H1 (cell line): ENCODE results near the gene HEXIM2. TPM values are rescaled to one million over a fixed set of nuclear protein-coding genes. Genes with fewer than 3 reads are reported as not detected.

Experiments
- CTCF ChIA-PET: fragments of 300-600 bp; sonication (Branson Sonifier 250); formaldehyde crosslinking; loops from one replicate; lab custom pipeline; 2021; ENCODE audit not compliant: partially characterized antibody; lab: Charles Lee
- POLR2A ChIA-PET: fragments of 300-600 bp; sonication (Branson Sonifier 250); formaldehyde crosslinking; loops from one replicate; lab custom pipeline; 2021; ENCODE audit warnings: inconsistent platforms; ENCODE audit not compliant: partially characterized antibody; lab: Charles Lee
- DNase-seq, 2 experiments: peaks; one replicate each; pipeline versions ENCODE4 v3.0.0 to v3.0.0-alpha.2; 2010 to 2022; ENCODE audit warnings: low spot score in 2 of 2, low read depth in 1 of 2, mixed read lengths in 1 of 2
- FAIRE-seq: peaks from 2 replicates; lab custom pipeline; 2011; peaks lifted over from hg19 to GRCh38; lab: Jason Lieb, UNC
- H2AFZ ChIP-seq: 2 replicates; pipeline ENCODE4 v1.8.1; 2012; ENCODE audit warnings: low read length, inconsistent platforms
- H2AK5ac ChIP-seq: 2 replicates; pipeline ENCODE4 v1.6.1; 2013; ENCODE audit warnings: low read depth, low read length
- H2BK120ac ChIP-seq: replicated peaks from 2 replicates; pipeline ENCODE3; 2013; ENCODE audit warnings: low read depth, low read length, inconsistent platforms
- H2BK12ac ChIP-seq: 2 replicates; pipeline ENCODE4 v1.6.1; 2013; ENCODE audit warnings: low read depth, low read length
- H2BK15ac ChIP-seq: 2 replicates; pipeline ENCODE4 v1.6.1; 2013; ENCODE audit warnings: low read length
- H2BK20ac ChIP-seq: 2 replicates; pipeline ENCODE4 v1.6.1; 2013; ENCODE audit warnings: low read length
- H2BK5ac ChIP-seq: 2 replicates; pipeline ENCODE4 v1.6.1; 2013; ENCODE audit warnings: low read depth, low read length
- H3K14ac ChIP-seq: 2 replicates; pipeline ENCODE4 v1.6.1; 2013; ENCODE audit warnings: inconsistent platforms; ENCODE audit not compliant: insufficient read length
- H3K18ac ChIP-seq: 2 replicates; pipeline ENCODE4 v1.6.1; 2013; ENCODE audit warnings: low read length; ENCODE audit errors: extremely low read depth
- H3K23ac ChIP-seq: 2 replicates; pipeline ENCODE4 v1.6.1; 2013; ENCODE audit warnings: inconsistent platforms; ENCODE audit not compliant: insufficient read length
- H3K23me2 ChIP-seq: 2 replicates; pipeline ENCODE4 v1.6.1; 2013; ENCODE audit warnings: low read depth, low read length
- H3K27ac ChIP-seq: 2 replicates; pipeline ENCODE4 v1.6.1; 2011; ENCODE audit warnings: low read depth, low read length, inconsistent platforms
- H3K27me3 ChIP-seq, 4 experiments: replicated peaks in 1 of 4; 1 replicate in 1 of 4; 2 replicates in 3 of 4; pipeline versions ENCODE4 v1.6.1 to v1.8.1; 2011 to 2013; ENCODE audit warnings: low read length in 3 of 4, mild to moderate bottlenecking in 3 of 4, inconsistent platforms in 2 of 4, mixed read lengths in 2 of 4, moderate library complexity in 1 of 4; ENCODE audit not compliant: control insufficient read depth in 3 of 4, insufficient read depth in 3 of 4; ENCODE audit errors: extremely low read depth in 1 of 4
- H3K36me3 ChIP-seq, 4 experiments: 2 replicates each; pipeline versions ENCODE4 v1.6.1 to v1.8.1; 2011 to 2013; ENCODE audit warnings: mild to moderate bottlenecking in 4 of 4, low read length in 3 of 4, moderate library complexity in 2 of 4, control low read depth in 1 of 4, inconsistent platforms in 1 of 4; ENCODE audit not compliant: insufficient read depth in 4 of 4, control insufficient read depth in 2 of 4
- H3K4ac ChIP-seq: replicated peaks from 2 replicates; pipeline ENCODE3; 2013; ENCODE audit warnings: low read length, low read depth, mixed read lengths, inconsistent platforms; ENCODE audit not compliant: insufficient read length
- H3K4me1 ChIP-seq, 4 experiments: replicated peaks in 1 of 4; 1 replicate in 1 of 4; 2 replicates in 3 of 4; pipeline versions ENCODE4 v1.6.1 to v1.8.1; 2011 to 2013; ENCODE audit warnings: low read length in 3 of 4, inconsistent platforms in 2 of 4, mixed read lengths in 1 of 4; ENCODE audit not compliant: insufficient read depth in 4 of 4, control insufficient read depth in 3 of 4
- H3K4me2 ChIP-seq, 2 experiments: 2 replicates each; pipeline versions ENCODE4 v1.6.1 to v1.8.1; 2011 to 2013; ENCODE audit warnings: low read depth in 2 of 2, low read length in 2 of 2, control low read depth in 1 of 2, inconsistent platforms in 1 of 2, mild to moderate bottlenecking in 1 of 2; ENCODE audit not compliant: insufficient read depth in 1 of 2
- H3K4me3 ChIP-seq, 4 experiments: fragments of 200-600, 300-600 bp in 1 of 4; sonication (generic), shearing (Covaris generic), sonication (Bioruptor Twin) in 1 of 4; 2 replicates each; pipeline versions ENCODE4 v1.5.1 to v1.8.1; 2011 to 2016; ENCODE audit warnings: low read length in 4 of 4, low read depth in 3 of 4, control low read depth in 2 of 4, inconsistent platforms in 2 of 4, mild to moderate bottlenecking in 2 of 4, mixed read lengths in 1 of 4, moderate library complexity in 1 of 4; ENCODE audit not compliant: insufficient read depth in 2 of 4; ENCODE audit errors: extremely low read depth in 1 of 4
- H3K56ac ChIP-seq: replicated peaks from 2 replicates; pipeline ENCODE3; 2013; ENCODE audit warnings: low read depth, mild to moderate bottlenecking, mixed read lengths, low read length, inconsistent platforms; ENCODE audit not compliant: insufficient read length
- H3K79me1 ChIP-seq: 2 replicates; pipeline ENCODE4 v1.6.1; 2013; ENCODE audit warnings: low read depth, low read length, control low read depth
- H3K79me2 ChIP-seq, 2 experiments: 2 replicates each; pipeline versions ENCODE4 v1.6.1 to v1.8.1; 2012 to 2013; ENCODE audit warnings: low read length in 2 of 2, mild to moderate bottlenecking in 2 of 2, inconsistent platforms in 1 of 2; ENCODE audit not compliant: insufficient read depth in 2 of 2, control insufficient read depth in 1 of 2
- H3K9ac ChIP-seq, 4 experiments: replicated peaks in 1 of 4; 1 replicate in 1 of 4; 2 replicates in 3 of 4; pipeline versions ENCODE4 v1.6.1 to v1.8.1; 2011 to 2013; ENCODE audit warnings: low read depth in 3 of 4, low read length in 3 of 4, control low read depth in 2 of 4, mild to moderate bottlenecking in 2 of 4, moderate library complexity in 2 of 4, inconsistent platforms in 1 of 4; ENCODE audit errors: extremely low read depth in 1 of 4
- H3K9me3 ChIP-seq, 2 experiments: 2 replicates each; pipeline versions ENCODE4 v1.6.1 to v1.8.1; 2012 to 2013; ENCODE audit warnings: mild to moderate bottlenecking in 2 of 2, moderate library complexity in 2 of 2, control low read depth in 1 of 2, inconsistent platforms in 1 of 2, low read depth in 1 of 2, low read length in 1 of 2, mixed read lengths in 1 of 2; ENCODE audit not compliant: insufficient read depth in 2 of 2
- H4K20me1 ChIP-seq, 2 experiments: replicated peaks in 1 of 2; 2 replicates each; pipeline versions ENCODE3 to v1.8.1; 2011 to 2013; ENCODE audit warnings: inconsistent platforms in 2 of 2, low read length in 2 of 2, mild to moderate bottlenecking in 1 of 2; ENCODE audit not compliant: insufficient read depth in 2 of 2, control insufficient read depth in 1 of 2
- H4K5ac ChIP-seq: 2 replicates; pipeline ENCODE4 v1.6.1; 2013; ENCODE audit warnings: low read length, low read depth, mixed read lengths, inconsistent platforms; ENCODE audit not compliant: insufficient read length
- H4K8ac ChIP-seq: 2 replicates; pipeline ENCODE4 v1.8.0; 2013; ENCODE audit warnings: mild to moderate bottlenecking, moderate library complexity, low read length, inconsistent platforms; ENCODE audit not compliant: insufficient read depth; ENCODE audit errors: extremely low read depth
- H4K91ac ChIP-seq: replicated peaks from 2 replicates; pipeline ENCODE3; 2013; ENCODE audit warnings: low read length, mixed read lengths, inconsistent platforms; ENCODE audit not compliant: insufficient read length
- SIRT6 ChIP-seq: IDR thresholded peaks from one replicate; pipeline ENCODE4 v1.7.1; 2012; ENCODE audit warnings: low read length, inconsistent platforms
- WGBS, 2 experiments: shearing (Covaris generic) in 1 of 2; methylation state at CpG; one replicate each; pipeline versions ENCODE4 v1.1.6 to v1.1.7; 2013 to 2015; ENCODE audit warnings: low lambda C conversion rate in 2 of 2, mixed read lengths in 2 of 2, inconsistent platforms in 1 of 2, low coverage in 1 of 2, missing lambda C conversion rate in 1 of 2; ENCODE audit not compliant: insufficient replicate concordance in 2 of 2, insufficient coverage in 1 of 2, insufficient read length in 1 of 2; ENCODE audit errors: extremely low coverage in 1 of 2, missing lambda C conversion rate in 1 of 2; 5-methylcytosine and 5-hydroxymethylcytosine counted together
- polyA plus RNA-seq, 7 experiments: library from polyadenylated mRNA; depleted of rRNA in 3 of 7; stranded (reverse) in 5 of 7; unstranded in 2 of 7; fragments of >200 nt in 5 of 7; fragments of 200-250 nt in 2 of 7; gene quantifications; 1 replicate in 5 of 7; 2 replicates in 1 of 7; 4 replicates in 1 of 7; pipeline versions ENCODE4 v1.2.1 to v1.2.3, GENCODE V29; 2011 to 2013; ENCODE audit warnings: missing spikeins in 2 of 7, mixed read lengths in 2 of 7
- total RNA-seq: library from RNA; stranded (reverse); fragmentation: NEBNext Ultra II Directional; extraction: Animal tissue kit (Norgen Biotek cat#: 25700); gene quantifications from 2 replicates; pipeline ENCODE4 v1.2.1, GENCODE V29; 2021

The HEXIM2 gene
- total and polyA plus RNA-seq, 2 of the 8 experiments (the other 6 are each of a cell fraction or from before 2014, with no cell fraction given): 7.5 to 13.2 TPM

GRCh38 chr17:45172232-45172540 lies 10.5 kb downstream of the HEXIM2 start:
- peak overlapping the region; percentile 100; the same call in 1 of the 2 replicates for H2BK20ac ChIP-seq
- H3K56ac ChIP-seq: peak overlapping the region; percentile 83
- no peaks in the 10 kb centered on the region; the same call in 1 of the 2 replicates for H3K23me2 ChIP-seq
- TF ChIP-seq SIRT6: no peak
- H3K79me1 ChIP-seq: no peaks in the 10 kb centered on the region
- no peak for FAIRE-seq
- peak overlapping the region in 3 of 4 experiments; percentile 4 to 28 (median 10); a peak in 3 of 8 replicates for H3K4me3 ChIP-seq
- peak overlapping the region; percentile 12 to 58 for H3K4me2 ChIP-seq
- ChIA-PET POLR2A (interaction anchor here (0.8 to 26.8 kb wide), 10 partner anchors 8 to 277 kb away, joined by 3 to 1076 read pairs (median 9); partner anchors contain the start of genes HEXIM1, HEXIM2 and NMT1), CTCF (interaction anchor here (0.6 to 10.0 kb wide), 10 partner anchors 10 to 227 kb away, joined by 3 to 103 read pairs (median 13); partner anchors contain the start of genes ACBD4, HEXIM1 and HEXIM2)
- no peak overlapping the region for H3K23ac ChIP-seq
- H4K20me1 ChIP-seq: no peaks in the 10 kb centered on the region
- 66% methylated on average over 5 of the region's 5 CpGs; no CpG with 5 or more reads in 1 of the 2 experiments for WGBS, 2 experiments
- H2BK15ac ChIP-seq: peak overlapping the region; percentile 95; the same call in 1 of the 2 replicates
- H3K9me3 ChIP-seq: no peaks in the 10 kb centered on the region
- peak overlapping the region; percentile 97 for H2BK12ac ChIP-seq
- H4K8ac ChIP-seq: peak overlapping the region; percentile 90
- no peaks in the 10 kb centered on the region for H3K27me3 ChIP-seq
- peaks cover 0 to 4% (median 2%) of the 10 kb centered on the region in 4 experiments; a peak in 1 of 8 replicates for H3K36me3 ChIP-seq
- H4K5ac ChIP-seq: peak overlapping the region; percentile 34
- H4K91ac ChIP-seq: peak overlapping the region; percentile 92
- peak overlapping the region; percentile 49; the same call in 1 of the 2 replicates for H2AFZ ChIP-seq
- DNase-seq: peak in 1 of 2 experiments; percentile 72
- peak overlapping the region; percentile 64; the same call in 1 of the 2 replicates for H3K27ac ChIP-seq
- H3K4me1 ChIP-seq: peaks cover 5 to 29% (median 26%) of the 10 kb centered on the region in 4 experiments
- no peaks in the 10 kb centered on the region for H3K79me2 ChIP-seq
- peak overlapping the region in 1 of 4 experiments; percentile 42; a peak in 1 of 7 replicates for H3K9ac ChIP-seq
- H3K4ac ChIP-seq: no peak overlapping the region
- peak overlapping the region; percentile 96 for H3K18ac ChIP-seq
- H3K14ac ChIP-seq: no peak overlapping the region
- H2BK5ac ChIP-seq: peak overlapping the region; percentile 98
- H2BK120ac ChIP-seq: peak overlapping the region; percentile 77
- peak overlapping the region; percentile 92; the same call in 1 of the 2 replicates for H2AK5ac ChIP-seq
